DMS53 (cell line): ENCODE data around the gene ENTPD8.
A peak's percentile ranks its signal among the peaks of the same experiment; 100 is the strongest.
"Not testable (repeated sequence)": the region's sequence is repeated elsewhere in the genome, so short reads cannot be mapped to it uniquely, and the experiment has no call there.

Experiments
- DNase-seq: peaks from one replicate; lab custom pipeline; 2025; lab: John Stamatoyannopoulos, UW

Gene ENTPD8

DNA sequence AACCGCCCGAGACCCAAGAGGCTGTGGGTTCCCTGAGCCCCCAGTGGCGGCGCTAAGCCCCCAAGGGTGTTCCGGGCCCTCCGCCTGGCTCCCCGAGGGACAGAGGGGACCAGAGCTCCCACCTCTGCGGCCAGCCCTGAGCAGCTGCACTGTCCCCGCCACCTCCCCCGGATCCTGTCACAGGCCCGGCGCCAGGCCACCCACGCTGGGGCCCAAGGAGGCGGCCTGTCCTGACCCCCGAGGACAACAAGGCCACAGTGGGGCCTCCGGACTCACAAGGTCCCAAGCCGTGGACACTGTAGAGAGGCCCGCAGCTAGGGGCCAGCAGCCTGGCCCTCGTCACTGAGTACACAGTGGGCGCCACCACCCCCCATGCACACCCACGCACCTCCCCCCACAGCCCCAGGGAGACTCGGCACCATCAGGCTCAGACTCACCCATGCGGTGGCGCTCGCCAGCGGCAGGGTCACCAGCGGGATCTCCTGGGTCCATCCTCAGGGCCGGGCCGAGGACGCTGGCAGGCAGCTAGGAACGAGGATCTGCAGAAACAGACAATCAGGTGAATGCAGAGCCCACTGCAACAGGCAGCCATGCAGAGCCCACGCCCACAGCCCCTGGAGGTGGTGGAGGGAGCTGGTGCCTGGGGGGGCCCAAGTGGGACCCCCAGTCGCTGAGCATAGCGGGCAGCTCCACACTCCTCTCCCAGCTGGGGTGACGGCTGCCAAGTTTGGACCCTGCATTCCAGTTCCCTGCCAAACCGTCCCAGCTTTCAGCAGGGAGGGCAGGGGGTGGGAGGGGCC, 46.1 kb downstream of the ENTPD8 start:
- no peak for DNase-seq

DNA sequence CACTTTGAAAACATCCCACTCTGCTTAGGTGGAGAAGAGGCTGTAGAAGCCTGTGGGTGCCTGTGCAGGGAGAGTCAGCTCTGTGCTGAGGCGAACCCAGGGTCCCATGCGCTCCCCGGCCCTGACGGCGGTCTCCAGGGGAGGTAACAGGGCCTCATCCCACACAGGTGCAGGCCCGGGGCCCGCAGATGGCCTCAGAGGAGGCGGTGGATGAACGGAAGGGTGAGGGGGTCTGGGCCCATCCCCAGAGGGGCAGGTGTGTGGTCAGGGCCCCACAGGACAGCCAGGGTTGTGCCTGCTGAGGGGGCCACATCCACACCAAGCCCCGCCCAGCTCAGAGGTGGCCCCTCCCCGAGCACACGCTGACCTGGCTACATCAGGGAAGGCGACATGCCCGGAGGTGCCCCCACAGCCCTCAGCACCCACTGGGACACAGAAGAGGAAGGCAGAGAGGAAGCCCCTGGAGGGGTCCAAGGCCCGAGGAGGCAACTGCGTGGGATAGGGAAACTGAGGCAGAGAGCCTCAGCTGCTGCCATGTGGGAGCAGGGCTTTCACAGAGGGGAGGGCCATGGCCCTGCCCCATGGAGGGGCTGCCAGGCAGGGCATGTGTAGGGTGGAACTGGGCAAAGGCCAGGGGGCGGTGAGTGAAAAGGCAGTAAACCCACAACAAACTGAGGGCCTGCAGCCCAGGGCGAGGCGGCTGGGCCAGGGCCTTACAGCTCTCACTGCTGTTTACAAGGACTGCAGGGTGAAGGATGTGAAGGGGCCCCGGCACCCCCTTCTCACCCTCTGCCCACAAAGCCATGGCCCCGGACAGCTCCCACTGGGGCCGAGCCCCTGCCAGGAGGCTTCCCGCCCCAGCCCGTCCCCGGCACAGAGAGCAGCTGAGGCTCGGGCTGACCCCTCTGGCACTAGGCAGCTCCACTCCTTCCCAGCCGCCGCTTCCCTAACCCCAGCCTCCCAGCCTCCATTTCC, 47.7 kb downstream of the ENTPD8 start:
- no peak for DNase-seq

DNA sequence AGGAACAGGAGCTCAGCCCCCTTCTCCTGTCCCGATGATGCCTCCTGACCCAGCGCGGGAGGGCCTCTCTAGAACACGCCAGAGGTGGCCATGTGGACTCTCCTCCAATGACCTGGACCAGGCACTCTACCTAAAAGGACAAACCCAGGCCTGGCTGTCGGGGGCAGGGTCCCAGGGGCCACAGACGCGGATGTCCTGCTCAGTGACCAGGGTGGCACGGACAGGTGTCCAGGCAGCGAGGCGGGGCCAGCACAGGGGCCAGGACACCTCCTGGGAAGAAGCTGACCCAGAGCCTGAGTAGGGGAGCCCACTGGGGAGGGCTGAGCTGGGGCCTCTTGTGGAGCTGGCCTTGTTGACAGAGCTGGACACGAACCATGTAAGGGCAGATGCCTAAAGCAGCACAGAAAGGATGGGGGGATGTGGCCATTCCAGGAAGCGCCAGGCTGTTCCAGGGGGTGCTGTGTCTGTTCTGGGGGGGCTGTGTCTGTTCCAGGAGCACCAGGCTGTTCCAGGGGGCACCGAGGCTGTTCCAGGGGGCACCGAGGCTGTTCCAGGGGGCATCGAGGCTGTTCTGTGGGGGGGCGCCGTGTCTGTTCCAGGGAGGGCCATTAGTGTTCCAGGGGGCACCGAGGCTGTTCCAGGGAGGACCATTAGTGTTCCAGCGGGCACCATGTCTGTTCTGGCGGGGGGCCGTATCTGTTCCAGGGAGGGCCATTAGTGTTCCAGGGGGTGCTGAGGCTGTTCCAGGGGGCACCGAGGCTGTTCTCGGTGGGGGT, 48.7 kb downstream of the ENTPD8 start:
- DNase-seq = no peak

DNA sequence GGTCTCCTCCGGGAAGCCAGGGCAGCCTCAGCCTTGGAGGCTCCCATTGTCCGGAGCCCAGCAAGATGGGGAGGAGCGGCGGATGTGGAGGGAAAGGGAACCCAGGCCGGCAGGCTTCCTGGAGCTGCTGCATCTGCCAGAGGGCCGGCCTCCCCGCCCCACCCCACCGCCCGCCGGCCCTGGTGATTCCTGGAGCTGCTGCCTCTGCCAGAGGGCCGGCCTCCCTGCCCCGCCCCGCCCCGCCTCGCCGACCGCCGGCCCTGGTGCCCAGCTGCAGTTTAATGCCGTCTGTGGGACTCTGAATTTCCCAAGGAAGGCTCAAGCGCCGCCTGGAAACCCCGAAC, 49.8 kb downstream of the ENTPD8 start:
- DNase-seq = peak; percentile 94

DNA sequence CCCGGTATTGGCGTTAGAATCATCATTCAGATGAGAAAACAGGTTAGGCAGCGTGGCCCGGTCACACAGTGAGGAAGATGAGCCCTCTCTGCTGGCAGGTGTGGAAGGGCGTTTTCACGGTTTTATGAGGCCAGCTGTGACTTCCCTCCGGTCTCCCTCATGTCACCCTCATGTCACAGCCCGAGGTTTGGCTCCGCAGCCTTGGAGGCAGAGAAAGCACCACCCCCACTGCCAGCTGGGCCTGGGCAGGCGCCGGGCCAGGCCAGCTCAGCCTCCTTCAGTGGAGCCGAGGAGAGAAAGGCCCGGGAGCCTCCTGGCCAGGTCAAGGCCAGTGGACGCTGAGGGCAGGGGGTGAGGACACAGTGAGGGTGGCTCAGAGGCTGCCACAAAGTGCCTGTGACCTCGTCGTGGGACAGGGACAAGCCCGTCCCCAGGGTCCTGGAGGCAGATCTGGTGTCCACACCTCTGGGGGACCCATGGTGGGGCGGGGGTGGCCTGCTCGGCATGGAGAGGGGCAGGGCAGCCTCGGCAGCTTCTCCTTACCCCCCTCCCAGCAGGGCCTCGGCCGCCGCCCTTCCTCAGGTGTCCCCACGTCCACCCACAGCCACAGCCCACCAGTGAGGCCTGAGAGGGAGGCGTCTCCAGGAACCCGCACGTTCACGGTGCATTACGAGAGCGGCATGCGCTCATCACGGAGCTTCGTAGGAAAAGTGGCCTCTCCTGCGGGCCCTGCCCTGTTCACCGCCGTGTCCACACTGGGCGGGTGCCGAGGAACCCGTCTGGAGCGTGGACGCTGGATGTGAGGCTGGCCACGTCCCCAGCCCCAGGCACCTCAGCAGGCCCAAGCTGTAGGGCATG, 50.4 kb downstream of the ENTPD8 start:
- peak; percentile 98 for DNase-seq

DNA sequence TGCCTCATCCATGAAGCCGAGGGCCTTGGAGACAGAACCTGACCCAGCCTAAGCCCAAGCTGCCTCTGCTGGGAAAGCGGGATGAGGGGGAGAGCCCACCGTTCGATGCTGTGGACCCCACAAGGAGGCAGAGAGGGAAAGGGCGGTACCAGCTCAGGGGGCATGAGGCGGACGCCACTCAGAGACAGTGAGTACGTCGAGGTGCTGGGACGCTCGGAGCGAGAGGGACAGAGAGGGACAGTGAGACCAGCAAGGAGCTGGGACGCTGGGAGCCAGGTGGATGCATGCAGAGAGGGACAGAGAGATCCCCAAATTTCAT, 51.8 kb downstream of the ENTPD8 start:
- DNase-seq = no peak

DNA sequence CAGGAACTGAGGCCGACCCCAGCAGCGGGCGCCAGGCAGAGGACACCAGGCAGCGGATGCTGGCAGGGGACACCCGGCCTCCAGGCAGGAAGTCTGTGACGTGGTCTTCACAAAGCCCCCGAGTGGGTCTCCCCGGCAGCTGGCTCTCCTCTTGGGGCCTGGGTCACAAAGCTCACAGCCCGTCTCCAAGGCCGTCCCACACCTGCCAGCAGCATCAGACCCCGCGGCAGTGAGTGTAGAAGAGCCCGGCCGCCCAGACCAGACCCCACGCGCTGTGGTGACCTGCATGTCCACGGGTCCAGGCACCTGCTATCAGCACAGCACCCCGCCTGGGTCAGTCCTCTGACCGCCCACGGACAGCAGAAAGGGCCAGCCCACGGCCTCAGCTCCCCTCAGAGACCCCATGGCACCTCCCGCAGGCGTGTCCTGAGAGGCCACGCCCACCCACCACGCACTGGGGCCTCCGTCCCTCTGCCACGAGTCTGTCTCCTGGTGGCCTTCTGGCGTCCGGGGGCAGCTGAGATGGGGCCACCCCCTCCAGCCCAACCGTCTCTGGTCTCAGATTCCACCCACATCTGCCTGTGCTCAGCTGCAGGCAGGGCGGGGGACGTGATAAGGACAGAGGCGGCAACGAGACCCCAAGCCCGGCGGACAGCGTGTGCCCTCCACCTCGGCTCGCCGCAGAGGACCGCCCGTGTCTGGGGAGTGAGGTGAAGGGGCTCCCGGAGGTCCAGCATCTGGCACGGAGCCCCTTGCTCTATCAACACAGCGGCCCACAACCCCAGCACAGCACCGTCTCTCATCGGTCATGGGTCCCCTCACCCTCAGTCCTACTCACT, 52.3 kb downstream of the ENTPD8 start:
- DNase-seq = no peak

GRCh38 chr9:137387891-137388560, 53.1 kb downstream of the ENTPD8 start:
- no peak for DNase-seq

GRCh38 chr9:137387114-137387890, 53.9 kb downstream of the ENTPD8 start:
- DNase-seq = no peak

- not testable (repeated sequence) for DNase-seq
Observed at GRCh38 chr9:137386507-137387113, 54.5 kb downstream of the ENTPD8 start.

DNA sequence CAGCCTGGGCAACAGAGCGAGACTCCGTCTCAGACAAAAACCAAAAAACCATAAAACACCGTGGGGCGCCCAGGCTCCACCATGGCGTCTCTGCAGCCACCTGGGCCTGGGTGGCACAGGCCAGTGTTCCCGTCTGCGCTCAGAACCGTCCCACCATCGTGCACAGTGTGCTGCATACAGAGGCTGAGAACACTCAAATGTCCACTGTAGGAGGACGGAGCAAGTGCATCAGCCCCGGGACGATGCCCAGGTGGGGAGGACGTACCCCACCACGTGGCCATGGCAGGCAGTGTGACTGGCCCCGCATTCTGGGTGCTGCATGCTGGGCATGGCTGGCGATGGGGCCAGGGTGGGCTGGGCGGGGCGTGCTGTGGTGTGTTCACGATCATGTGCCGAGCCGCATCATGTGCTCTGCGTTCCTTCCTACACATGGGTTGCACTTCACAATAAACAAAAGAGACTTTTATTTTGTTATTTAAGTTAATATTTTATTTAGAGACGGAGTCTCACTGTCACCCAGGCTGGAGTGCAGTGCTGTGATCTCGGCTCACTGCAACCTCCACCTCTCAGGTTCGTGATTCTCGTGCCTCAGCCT, 56.0 kb downstream of the ENTPD8 start:
- no peak for DNase-seq
